SK-N-SH treated with all-trans-retinoic acid at 6 μM for 48 hours (cell line): ENCODE measurements around the gene PRIMPOL.

Source experiments
- ATAC-seq: fragments of 200-7000 bp; cut with Tn5 transposase; 3 replicates; pipeline ENCODE4 v1.9.1; 2020; ENCODE audit warnings: mild to moderate bottlenecking, moderate library complexity
- ARNTL ChIP-seq: fragments of 450-650 bp; formaldehyde crosslinking; IDR thresholded peaks from 2 replicates; pipeline ENCODE4 v1.5.0; 2020; ENCODE audit warnings: low read depth, mild to moderate bottlenecking, moderate library complexity, borderline replicate concordance
- BACH2 ChIP-seq: fragments of 250-450 bp; sonication (Bioruptor Pico); IDR thresholded peaks from 2 replicates; pipeline ENCODE4 v1.9.0; 2021; ENCODE audit warnings: mild to moderate bottlenecking, borderline replicate concordance
- CSDC2 ChIP-seq: fragments of 250-450 bp; sonication (Bioruptor Pico); IDR thresholded peaks from 2 replicates; pipeline ENCODE4 v1.5.0; 2020; ENCODE audit warnings: mild to moderate bottlenecking, moderate library complexity
- ESRRG ChIP-seq: fragments of 250-450 bp; sonication (Bioruptor Pico); IDR thresholded peaks from 2 replicates; pipeline ENCODE4 v1.6.1; 2021; ENCODE audit warnings: mild to moderate bottlenecking
- GLIS3 ChIP-seq: fragments of 250-450 bp; sonication (Bioruptor Pico); IDR thresholded peaks from 2 replicates; pipeline ENCODE4 v1.5.0; 2020; ENCODE audit warnings: mild to moderate bottlenecking, moderate library complexity
- ISL1 ChIP-seq: fragments of 250-450 bp; sonication (Bioruptor Pico); IDR thresholded peaks from 2 replicates; pipeline ENCODE4 v2.1.2; 2022; ENCODE audit warnings: mild to moderate bottlenecking, moderate library complexity
- OSR1 ChIP-seq: fragments of 250-450 bp; sonication (Bioruptor Pico); IDR thresholded peaks from 2 replicates; pipeline ENCODE4 v1.8.0; 2022; ENCODE audit warnings: moderate library complexity, mild to moderate bottlenecking, inconsistent platforms
- PPARA ChIP-seq: fragments of 250-450 bp; sonication (Bioruptor Pico); IDR thresholded peaks from 2 replicates; pipeline ENCODE4 v1.5.0; 2020; ENCODE audit warnings: mild to moderate bottlenecking, borderline replicate concordance
- RARB ChIP-seq: fragments of 250-450 bp; sonication (Bioruptor Pico); IDR thresholded peaks from 2 replicates; pipeline ENCODE4 v1.8.0; 2021; ENCODE audit warnings: mild to moderate bottlenecking, moderate library complexity
- SNAI2 ChIP-seq: fragments of 250-450 bp; sonication (Bioruptor Pico); IDR thresholded peaks from 2 replicates; pipeline ENCODE4 v1.5.0; 2020; ENCODE audit warnings: mild to moderate bottlenecking, moderate library complexity
- TCF4 ChIP-seq: fragments of 250-450 bp; sonication (Bioruptor Pico); IDR thresholded peaks from 2 replicates; pipeline ENCODE4 v1.8.0; 2021; ENCODE audit warnings: mild to moderate bottlenecking, moderate library complexity, borderline replicate concordance
- TOX ChIP-seq: fragments of 250-450 bp; sonication (Bioruptor Pico); IDR thresholded peaks from 2 replicates; pipeline ENCODE4 v1.8.0; 2021; ENCODE audit warnings: mild to moderate bottlenecking, moderate library complexity, borderline replicate concordance
- ZC3H10 ChIP-seq: fragments of 250-450 bp; sonication (Bioruptor Pico); IDR thresholded peaks from 2 replicates; pipeline ENCODE4 v1.5.1; 2021; ENCODE audit warnings: mild to moderate bottlenecking, moderate library complexity
- ZFP3 ChIP-seq: fragments of 250-450 bp; sonication (Bioruptor Pico); IDR thresholded peaks from 2 replicates; pipeline ENCODE4 v1.5.0; 2020; ENCODE audit warnings: mild to moderate bottlenecking, moderate library complexity
- ZFP30 ChIP-seq: fragments of 450-650 bp; formaldehyde crosslinking; IDR thresholded peaks from 2 replicates; pipeline ENCODE4 v1.5.0; 2022; ENCODE audit warnings: mild to moderate bottlenecking, moderate library complexity
- ZNF565 ChIP-seq: fragments of 450-650 bp; formaldehyde crosslinking; conservative IDR thresholded peaks from 2 replicates; pipeline ENCODE4 v1.5.0; 2020; ENCODE audit warnings: low read depth, mild to moderate bottlenecking, moderate library complexity
- ZNF70 ChIP-seq: fragments of 450-650 bp; formaldehyde crosslinking; IDR thresholded peaks from 2 replicates; pipeline ENCODE4 v1.5.0; 2020; ENCODE audit warnings: mild to moderate bottlenecking, moderate library complexity
- ZNF8 ChIP-seq: fragments of 450-650 bp; formaldehyde crosslinking; IDR thresholded peaks from 2 replicates; pipeline ENCODE4 v1.5.0; 2020; ENCODE audit warnings: mild to moderate bottlenecking, moderate library complexity
- TF ChIP-seq, protein P1 (sequence below): fragments of 250-450 bp; sonication (Bioruptor Pico); IDR thresholded peaks from 2 replicates; pipeline ENCODE4 v1.5.1; 2020; ENCODE audit warnings: low read depth, mild to moderate bottlenecking, moderate library complexity
- TF ChIP-seq, protein P2 (sequence below): fragments of 250-450 bp; sonication (Bioruptor Pico); IDR thresholded peaks from 2 replicates; pipeline ENCODE4 v1.5.1; 2021; ENCODE audit warnings: mild to moderate bottlenecking, moderate library complexity
- TF ChIP-seq, protein P3 (sequence below): fragments of 250-450 bp; sonication (Bioruptor Pico); IDR thresholded peaks from 2 replicates; pipeline ENCODE4 v1.8.0; 2021; ENCODE audit warnings: low read depth, mild to moderate bottlenecking, moderate library complexity, borderline replicate concordance
- TF ChIP-seq, protein P4 (sequence below): fragments of 250-450 bp; sonication (Bioruptor Pico); IDR thresholded peaks from 2 replicates; pipeline ENCODE4 v1.5.0; 2020; ENCODE audit warnings: mild to moderate bottlenecking, moderate library complexity
- TF ChIP-seq, protein P5 (sequence below): fragments of 250-450 bp; sonication (Bioruptor Pico); IDR thresholded peaks from 2 replicates; pipeline ENCODE4 v1.8.0; 2020; ENCODE audit warnings: mild to moderate bottlenecking, moderate library complexity, borderline replicate concordance

Gene PRIMPOL

DNA sequence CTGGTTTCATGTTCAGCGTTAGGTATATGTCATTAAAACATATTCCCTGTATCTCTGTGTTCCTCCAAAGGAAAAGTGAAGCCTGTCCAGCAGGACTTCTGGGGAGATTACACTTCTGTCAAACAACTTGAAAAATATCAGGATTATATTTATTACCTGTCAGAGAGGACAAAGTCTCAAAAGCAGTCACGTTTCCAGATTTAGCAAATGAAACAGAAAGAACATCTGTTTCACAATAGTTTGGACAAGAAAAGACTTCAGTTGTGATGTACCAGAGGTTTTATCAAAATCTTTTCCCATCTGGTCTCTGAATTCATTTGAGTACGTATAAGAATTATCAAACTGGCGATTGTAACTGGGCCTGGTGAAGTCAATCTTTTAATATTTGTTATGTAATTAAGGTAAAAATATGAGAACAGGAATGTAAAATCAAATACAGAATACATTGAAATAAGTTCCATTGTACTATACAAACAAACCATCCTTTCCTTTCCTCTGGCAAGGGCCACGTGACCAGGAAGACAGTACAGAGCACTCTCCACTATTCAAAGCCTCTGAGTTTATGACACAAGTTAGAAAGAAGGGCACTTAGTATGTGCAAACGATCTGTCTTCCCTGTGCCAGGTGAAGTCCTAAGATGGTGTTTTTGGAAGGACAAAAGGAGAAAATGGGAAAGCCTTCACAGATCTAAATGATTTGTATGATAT is 3.5 kb upstream of the PRIMPOL start:
- no peak for TF ChIP-seq ZNF70 (CRISPR knock-in tag)
- TF ChIP-seq ZC3H10 (CRISPR knock-in tag): no peak
- TF ChIP-seq CSDC2: no peak
- no peak for TF ChIP-seq ZNF565 (CRISPR knock-in tag)
- TF ChIP-seq PPARA (CRISPR knock-in tag): no peak
- TF ChIP-seq TOX (CRISPR knock-in tag): no peak
- no peak for TF ChIP-seq ZFP3 (CRISPR knock-in tag)
- TF ChIP-seq ARNTL (CRISPR knock-in tag): no peak
- TF ChIP-seq, protein P1, sequence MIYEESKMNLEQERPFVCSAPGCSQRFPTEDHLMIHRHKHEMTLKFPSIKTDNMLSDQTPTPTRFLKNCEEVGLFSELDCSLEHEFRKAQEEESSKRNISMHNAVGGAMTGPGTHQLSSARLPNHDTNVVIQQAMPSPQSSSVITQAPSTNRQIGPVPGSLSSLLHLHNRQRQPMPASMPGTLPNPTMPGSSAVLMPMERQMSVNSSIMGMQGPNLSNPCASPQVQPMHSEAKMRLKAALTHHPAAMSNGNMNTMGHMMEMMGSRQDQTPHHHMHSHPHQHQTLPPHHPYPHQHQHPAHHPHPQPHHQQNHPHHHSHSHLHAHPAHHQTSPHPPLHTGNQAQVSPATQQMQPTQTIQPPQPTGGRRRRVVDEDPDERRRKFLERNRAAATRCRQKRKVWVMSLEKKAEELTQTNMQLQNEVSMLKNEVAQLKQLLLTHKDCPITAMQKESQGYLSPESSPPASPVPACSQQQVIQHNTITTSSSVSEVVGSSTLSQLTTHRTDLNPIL (CRISPR knock-in tag): no peak
- TF ChIP-seq BACH2 (CRISPR knock-in tag): no peak
- TF ChIP-seq SNAI2: no peak
- TF ChIP-seq RARB (CRISPR knock-in tag): no peak
- TF ChIP-seq ESRRG (CRISPR knock-in tag): no peak
- TF ChIP-seq OSR1 (CRISPR knock-in tag): no peak
- TF ChIP-seq, protein P2, sequence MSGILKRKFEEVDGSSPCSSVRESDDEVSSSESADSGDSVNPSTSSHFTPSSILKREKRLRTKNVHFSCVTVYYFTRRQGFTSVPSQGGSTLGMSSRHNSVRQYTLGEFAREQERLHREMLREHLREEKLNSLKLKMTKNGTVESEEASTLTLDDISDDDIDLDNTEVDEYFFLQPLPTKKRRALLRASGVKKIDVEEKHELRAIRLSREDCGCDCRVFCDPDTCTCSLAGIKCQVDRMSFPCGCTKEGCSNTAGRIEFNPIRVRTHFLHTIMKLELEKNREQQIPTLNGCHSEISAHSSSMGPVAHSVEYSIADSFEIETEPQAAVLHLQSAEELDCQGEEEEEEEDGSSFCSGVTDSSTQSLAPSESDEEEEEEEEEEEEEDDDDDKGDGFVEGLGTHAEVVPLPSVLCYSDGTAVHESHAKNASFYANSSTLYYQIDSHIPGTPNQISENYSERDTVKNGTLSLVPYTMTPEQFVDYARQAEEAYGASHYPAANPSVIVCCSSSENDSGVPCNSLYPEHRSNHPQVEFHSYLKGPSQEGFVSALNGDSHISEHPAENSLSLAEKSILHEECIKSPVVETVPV (CRISPR knock-in tag): no peak
- TF ChIP-seq ZNF8 (CRISPR knock-in tag): no peak
- no peak for TF ChIP-seq GLIS3 (CRISPR knock-in tag)
- TF ChIP-seq, protein P3, sequence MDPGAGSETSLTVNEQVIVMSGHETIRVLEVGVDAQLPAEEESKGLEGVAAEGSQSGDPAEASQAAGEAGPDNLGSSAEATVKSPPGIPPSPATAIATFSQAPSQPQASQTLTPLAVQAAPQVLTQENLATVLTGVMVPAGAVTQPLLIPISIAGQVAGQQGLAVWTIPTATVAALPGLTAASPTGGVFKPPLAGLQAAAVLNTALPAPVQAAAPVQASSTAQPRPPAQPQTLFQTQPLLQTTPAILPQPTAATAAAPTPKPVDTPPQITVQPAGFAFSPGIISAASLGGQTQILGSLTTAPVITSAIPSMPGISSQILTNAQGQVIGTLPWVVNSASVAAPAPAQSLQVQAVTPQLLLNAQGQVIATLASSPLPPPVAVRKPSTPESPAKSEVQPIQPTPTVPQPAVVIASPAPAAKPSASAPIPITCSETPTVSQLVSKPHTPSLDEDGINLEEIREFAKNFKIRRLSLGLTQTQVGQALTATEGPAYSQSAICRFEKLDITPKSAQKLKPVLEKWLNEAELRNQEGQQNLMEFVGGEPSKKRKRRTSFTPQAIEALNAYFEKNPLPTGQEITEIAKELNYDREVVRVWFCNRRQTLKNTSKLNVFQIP (CRISPR knock-in tag): no peak
- TF ChIP-seq ZFP30: no peak
- TF ChIP-seq TCF4: no peak
- ATAC-seq: no peak

DNA sequence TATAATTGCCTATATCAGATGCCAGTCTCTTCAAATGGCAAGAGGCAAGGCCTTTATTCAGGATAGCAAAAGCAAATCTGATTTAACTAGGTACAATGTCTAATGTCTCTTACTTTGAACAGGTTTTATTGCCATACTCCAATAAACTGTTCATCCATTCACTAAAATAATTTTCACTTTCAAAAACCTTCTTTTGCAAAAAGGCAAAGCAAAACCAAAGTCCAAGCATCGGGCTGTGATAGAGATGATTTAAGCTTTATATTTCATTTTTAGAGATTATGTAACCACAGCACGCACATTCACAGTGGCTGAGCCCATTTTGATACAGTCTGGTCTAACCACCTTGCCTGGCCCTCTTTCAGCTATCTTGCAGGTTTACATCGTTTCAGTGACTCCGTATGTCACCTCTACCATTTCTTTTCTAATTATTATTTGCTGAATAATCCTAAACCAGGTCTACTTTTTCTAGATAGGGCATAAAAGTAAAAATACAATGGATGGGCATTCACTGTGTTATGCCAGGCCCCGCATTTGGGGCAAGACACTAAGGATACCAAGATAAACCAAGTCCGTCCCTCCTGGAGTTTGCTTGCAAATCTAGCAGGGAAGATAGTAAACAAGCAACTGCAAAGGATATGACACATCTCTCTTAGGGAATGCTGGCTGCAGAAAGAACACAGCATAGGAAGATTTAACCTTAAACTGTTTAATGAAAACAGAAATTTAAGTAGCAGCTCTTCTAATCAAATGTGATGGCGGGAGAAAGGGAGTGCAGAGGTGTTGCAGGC is 2.1 kb upstream of the PRIMPOL start:
- no peak for ATAC-seq
- no peak for TF ChIP-seq ESRRG (CRISPR knock-in tag)
- TF ChIP-seq GLIS3 (CRISPR knock-in tag): no peak
- TF ChIP-seq ZNF70 (CRISPR knock-in tag): no peak
- TF ChIP-seq TCF4: no peak
- TF ChIP-seq ZNF565 (CRISPR knock-in tag): no peak
- no peak for TF ChIP-seq PPARA (CRISPR knock-in tag)
- TF ChIP-seq, protein P4, sequence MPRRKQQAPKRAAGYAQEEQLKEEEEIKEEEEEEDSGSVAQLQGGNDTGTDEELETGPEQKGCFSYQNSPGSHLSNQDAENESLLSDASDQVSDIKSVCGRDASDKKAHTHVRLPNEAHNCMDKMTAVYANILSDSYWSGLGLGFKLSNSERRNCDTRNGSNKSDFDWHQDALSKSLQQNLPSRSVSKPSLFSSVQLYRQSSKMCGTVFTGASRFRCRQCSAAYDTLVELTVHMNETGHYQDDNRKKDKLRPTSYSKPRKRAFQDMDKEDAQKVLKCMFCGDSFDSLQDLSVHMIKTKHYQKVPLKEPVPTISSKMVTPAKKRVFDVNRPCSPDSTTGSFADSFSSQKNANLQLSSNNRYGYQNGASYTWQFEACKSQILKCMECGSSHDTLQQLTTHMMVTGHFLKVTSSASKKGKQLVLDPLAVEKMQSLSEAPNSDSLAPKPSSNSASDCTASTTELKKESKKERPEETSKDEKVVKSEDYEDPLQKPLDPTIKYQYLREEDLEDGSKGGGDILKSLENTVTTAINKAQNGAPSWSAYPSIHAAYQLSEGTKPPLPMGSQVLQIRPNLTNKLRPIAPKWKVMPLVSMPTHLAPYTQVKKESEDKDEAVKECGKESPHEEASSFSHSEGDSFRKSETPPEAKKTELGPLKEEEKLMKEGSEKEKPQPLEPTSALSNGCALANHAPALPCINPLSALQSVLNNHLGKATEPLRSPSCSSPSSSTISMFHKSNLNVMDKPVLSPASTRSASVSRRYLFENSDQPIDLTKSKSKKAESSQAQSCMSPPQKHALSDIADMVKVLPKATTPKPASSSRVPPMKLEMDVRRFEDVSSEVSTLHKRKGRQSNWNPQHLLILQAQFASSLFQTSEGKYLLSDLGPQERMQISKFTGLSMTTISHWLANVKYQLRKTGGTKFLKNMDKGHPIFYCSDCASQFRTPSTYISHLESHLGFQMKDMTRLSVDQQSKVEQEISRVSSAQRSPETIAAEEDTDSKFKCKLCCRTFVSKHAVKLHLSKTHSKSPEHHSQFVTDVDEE (CRISPR knock-in tag): no peak
- no peak for TF ChIP-seq BACH2 (CRISPR knock-in tag)
- TF ChIP-seq CSDC2: no peak
- no peak for TF ChIP-seq ISL1 (CRISPR knock-in tag)
- TF ChIP-seq, all 23 proteins: peak for 0

DNA sequence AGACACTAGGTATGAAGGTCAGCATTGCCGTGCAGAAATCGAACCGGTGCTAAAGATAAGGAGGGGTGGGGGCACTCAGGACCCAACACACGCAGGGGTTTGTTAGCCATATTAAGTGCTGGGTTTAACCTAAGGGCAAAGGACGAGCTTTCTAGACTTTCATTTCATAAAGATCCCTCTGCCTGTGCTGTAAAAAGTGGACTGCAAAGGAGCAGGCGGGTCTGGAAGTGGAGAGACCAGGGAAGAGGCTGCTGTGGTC is 1.6 kb upstream of the PRIMPOL start:
- TF ChIP-seq, protein P5, sequence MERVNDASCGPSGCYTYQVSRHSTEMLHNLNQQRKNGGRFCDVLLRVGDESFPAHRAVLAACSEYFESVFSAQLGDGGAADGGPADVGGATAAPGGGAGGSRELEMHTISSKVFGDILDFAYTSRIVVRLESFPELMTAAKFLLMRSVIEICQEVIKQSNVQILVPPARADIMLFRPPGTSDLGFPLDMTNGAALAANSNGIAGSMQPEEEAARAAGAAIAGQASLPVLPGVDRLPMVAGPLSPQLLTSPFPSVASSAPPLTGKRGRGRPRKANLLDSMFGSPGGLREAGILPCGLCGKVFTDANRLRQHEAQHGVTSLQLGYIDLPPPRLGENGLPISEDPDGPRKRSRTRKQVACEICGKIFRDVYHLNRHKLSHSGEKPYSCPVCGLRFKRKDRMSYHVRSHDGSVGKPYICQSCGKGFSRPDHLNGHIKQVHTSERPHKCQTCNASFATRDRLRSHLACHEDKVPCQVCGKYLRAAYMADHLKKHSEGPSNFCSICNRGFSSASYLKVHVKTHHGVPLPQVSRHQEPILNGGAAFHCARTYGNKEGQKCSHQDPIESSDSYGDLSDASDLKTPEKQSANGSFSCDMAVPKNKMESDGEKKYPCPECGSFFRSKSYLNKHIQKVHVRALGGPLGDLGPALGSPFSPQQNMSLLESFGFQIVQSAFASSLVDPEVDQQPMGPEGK (CRISPR knock-in tag): no peak
- TF ChIP-seq TOX (CRISPR knock-in tag) (no peak), BACH2 (CRISPR knock-in tag) (no peak), ZNF8 (CRISPR knock-in tag) (no peak)
- TF ChIP-seq, protein P2 (CRISPR knock-in tag): no peak
- TF ChIP-seq, protein P1 (CRISPR knock-in tag): no peak
- no peak for ATAC-seq
